Spinal cord (tissue), 10 donors: Measurements from ENCODE around the gene BRD1. TPM values are rescaled to one million over a fixed set of nuclear protein-coding genes. Genes with fewer than 3 reads are reported as not detected.

Source experiments
- DNase-seq, 6 donors: peaks; one replicate each; pipeline versions ENCODE4 v3.0.0 to v3.0.0-alpha.2; 2013 to 2015; ENCODE audit warnings: low spot score in 6 of 6, low read depth in 4 of 6
- H3K27ac ChIP-seq: one replicate; pipeline ENCODE4 v1.5.1; 2013; ENCODE audit warnings: low read depth, low read length, control low read depth
- H3K27me3 ChIP-seq: one replicate; pipeline ENCODE4 v1.6.1; 2013; ENCODE audit warnings: low read length; ENCODE audit not compliant: control insufficient read depth, insufficient read depth
- H3K36me3 ChIP-seq: one replicate; pipeline ENCODE4 v1.6.1; 2013; ENCODE audit warnings: low read length; ENCODE audit not compliant: control insufficient read depth, insufficient read depth
- H3K4me1 ChIP-seq: one replicate; pipeline ENCODE4 v1.6.1; 2013; ENCODE audit warnings: low read length; ENCODE audit not compliant: control insufficient read depth, insufficient read depth
- H3K4me3 ChIP-seq: one replicate; pipeline ENCODE4 v1.5.1; 2013; ENCODE audit warnings: low read depth, low read length, control low read depth
- H3K9me3 ChIP-seq: one replicate; pipeline ENCODE4 v1.6.1; 2013; ENCODE audit warnings: low read length; ENCODE audit not compliant: control insufficient read depth, insufficient read depth
- WGBS: methylation state at CpG from one replicate; pipeline ENCODE4 v1.1.5; 2013; ENCODE audit warnings: missing lambda C conversion rate; ENCODE audit not compliant: insufficient coverage; 5-methylcytosine and 5-hydroxymethylcytosine counted together
- polyA plus RNA-seq, 2 donors: library from polyadenylated mRNA; unstranded; fragments of 120-200 nt; gene quantifications; one replicate each; pipeline ENCODE4 v1.2.1, GENCODE V29; 2013; ENCODE audit not compliant: insufficient read length in 2 of 2
- total RNA-seq, 2 donors: library from RNA; depleted of rRNA in 1 of 2; stranded (reverse); fragments of 120-200 nt in 1 of 2; fragments of >200 nt in 1 of 2; gene quantifications; one replicate each; pipeline versions ENCODE4 v1.2.3 to v1.2.4, GENCODE V29; 2013 to 2014
- donor health status: healthy.

The BRD1 gene
- total and polyA plus RNA-seq, 4 donors = 25.7 to 43.2 (median 32.0) TPM

- H3K27me3 ChIP-seq = no peaks in the 10 kb centered on the region
- peaks cover 12% of the 10 kb centered on the region for H3K4me1 ChIP-seq
- H3K9me3 ChIP-seq = no peaks in the 10 kb centered on the region
- DNase-seq = no peak
- no peak overlapping the region for H3K4me3 ChIP-seq
- H3K27ac ChIP-seq = no peak overlapping the region
- WGBS = 92% methylated on average over 38 of the region's 40 CpGs
- peaks cover 88% of the 10 kb centered on the region for H3K36me3 ChIP-seq
These were observed 50.0 kb downstream of the BRD1 start for GRCh38 chr22:49777569-49778249.

GRCh38 chr22:49776891-49777290 is 50.8 kb downstream of the BRD1 start:
- Histone ChIP-seq H3K27ac (no peak overlapping the region), H3K4me3 (no peak overlapping the region), H3K27me3 (no peaks in the 10 kb centered on the region), H3K4me1 (peaks cover 12% of the 10 kb centered on the region), H3K9me3 (no peaks in the 10 kb centered on the region), H3K36me3 (peaks cover 92% of the 10 kb centered on the region)
- no peak for DNase-seq
- WGBS = 88% methylated on average over 29 of the region's 29 CpGs

GRCh38 chr22:49775867-49776511 is 51.7 kb downstream of the BRD1 start:
- Histone ChIP-seq H3K4me3 (no peak overlapping the region), H3K27me3 (no peaks in the 10 kb centered on the region), H3K9me3 (no peaks in the 10 kb centered on the region), H3K36me3 (peaks cover 92% of the 10 kb centered on the region), H3K27ac (no peak overlapping the region), H3K4me1 (peaks cover 12% of the 10 kb centered on the region)
- DNase-seq = no peak
- WGBS = 95% methylated on average over 26 of the region's 31 CpGs

- Histone ChIP-seq H3K36me3 (peaks cover 92% of the 10 kb centered on the region), H3K27me3 (no peaks in the 10 kb centered on the region), H3K9me3 (no peaks in the 10 kb centered on the region), H3K4me1 (peaks cover 15% of the 10 kb centered on the region), H3K27ac (no peak overlapping the region), H3K4me3 (no peak overlapping the region)
- 97% methylated on average over 23 of the region's 26 CpGs for WGBS
- DNase-seq = no peak
These were observed 52.3 kb downstream of the BRD1 start for GRCh38 chr22:49775191-49775866.

- Histone ChIP-seq H3K27ac (no peak overlapping the region), H3K4me3 (no peak overlapping the region), H3K4me1 (peaks cover 12% of the 10 kb centered on the region), H3K27me3 (no peaks in the 10 kb centered on the region), H3K9me3 (no peaks in the 10 kb centered on the region), H3K36me3 (peaks cover 91% of the 10 kb centered on the region)
- no peak for DNase-seq
- 88% methylated on average over 21 of the region's 21 CpGs for WGBS
These were observed 53.0 kb downstream of the BRD1 start for GRCh38 chr22:49774499-49775151.

DNA sequence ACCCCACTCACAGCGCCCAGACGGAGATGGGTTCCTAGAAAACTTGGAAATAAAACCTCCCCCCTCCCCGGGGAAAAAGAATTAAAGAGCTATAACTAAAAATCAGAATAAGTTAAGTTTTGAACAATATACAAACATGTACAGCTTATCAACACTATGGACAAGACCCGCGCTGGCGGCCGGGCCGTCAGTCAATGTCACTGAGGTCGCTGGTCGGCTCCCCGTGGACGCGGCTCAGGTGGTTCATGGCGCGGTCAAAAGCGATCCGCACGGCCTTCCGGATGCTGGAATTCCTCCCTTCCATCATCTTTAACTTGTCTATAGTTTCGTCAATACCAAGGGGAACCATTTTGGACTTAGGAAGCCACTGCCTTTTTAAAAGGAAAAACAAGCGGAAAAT is 53.6 kb downstream of the BRD1 start:
- no peak overlapping the region for H3K27ac ChIP-seq
- no peak for DNase-seq
- H3K9me3 ChIP-seq = no peaks in the 10 kb centered on the region
- H3K4me1 ChIP-seq = peaks cover 13% of the 10 kb centered on the region
- peaks cover 91% of the 10 kb centered on the region for H3K36me3 ChIP-seq
- 89% methylated on average over 18 of the region's 21 CpGs for WGBS
- H3K27me3 ChIP-seq = no peaks in the 10 kb centered on the region
- H3K4me3 ChIP-seq = no peak overlapping the region

DNA sequence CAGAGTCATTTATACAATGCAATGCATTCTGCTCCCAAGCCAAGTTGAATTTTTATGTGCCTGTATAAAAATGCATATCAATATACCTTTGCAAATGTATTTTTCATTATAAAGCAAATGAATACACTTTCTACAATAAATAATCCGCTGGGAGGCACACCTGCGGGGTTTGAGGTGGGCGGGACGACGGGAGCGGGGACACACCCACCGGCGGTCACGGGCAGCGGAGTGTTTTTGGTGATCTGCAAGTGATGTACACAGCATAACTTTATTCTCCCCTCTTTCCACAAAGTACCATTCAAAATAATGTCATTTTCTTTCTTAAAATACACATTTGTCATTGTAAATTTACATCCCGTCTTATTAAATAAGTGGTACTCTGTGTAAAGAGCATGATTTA is 54.1 kb downstream of the BRD1 start:
- H3K4me1 ChIP-seq = peaks cover 18% of the 10 kb centered on the region

GRCh38 chr22:49772692-49773091 is 55.0 kb downstream of the BRD1 start:
- Histone ChIP-seq H3K27ac (no peak overlapping the region), H3K4me3 (no peak overlapping the region), H3K4me1 (peaks cover 21% of the 10 kb centered on the region), H3K36me3 (peaks cover 84% of the 10 kb centered on the region), H3K9me3 (no peaks in the 10 kb centered on the region), H3K27me3 (no peaks in the 10 kb centered on the region)
- WGBS = 82% methylated on average over 15 of the region's 16 CpGs
- no peak for DNase-seq

More for the DNA sequence above, 54.1 kb downstream of the BRD1 start:
- no peak overlapping the region for H3K4me3 ChIP-seq
- 93% methylated on average over 5 of the region's 11 CpGs for WGBS
- H3K27ac ChIP-seq = no peak overlapping the region
- H3K36me3 ChIP-seq = peaks cover 93% of the 10 kb centered on the region
- no peaks in the 10 kb centered on the region for H3K27me3 ChIP-seq
- H3K9me3 ChIP-seq = no peaks in the 10 kb centered on the region
- no peak for DNase-seq

GRCh38 chr22:49771266-49772065 is 56.2 kb downstream of the BRD1 start:
- Histone ChIP-seq H3K36me3 (peaks cover 72% of the 10 kb centered on the region), H3K4me1 (peaks cover 21% of the 10 kb centered on the region), H3K9me3 (no peaks in the 10 kb centered on the region), H3K27me3 (no peaks in the 10 kb centered on the region), H3K27ac (no peak overlapping the region), H3K4me3 (no peak overlapping the region)
- WGBS = 37% methylated on average over 58 of the region's 64 CpGs
- no peak for DNase-seq
